Spleen (tissue), 7 donors: ENCODE measurements around the gene CEBPB.

Experiments
- POLR2A ChIP-seq, 3 donors: fragments of 450-650 bp; IDR thresholded peaks; one replicate each; pipeline ENCODE4 v1.5.1; 2017; ENCODE audit warnings: antibody characterized with exemption in 3 of 3, mild to moderate bottlenecking in 1 of 3
- TF ChIP-seq, protein P1 (sequence below), 11 experiments: fragments of 200-600 bp in 7 of 11; fragments of 450-650 bp in 4 of 11; sonication (generic) in 4 of 11; IDR thresholded peaks in 8 of 11; conservative IDR thresholded peaks in 3 of 11; 1 replicate in 7 of 11; 2 replicates in 4 of 11; pipeline versions ENCODE4 v1.4.0 to v1.8.0; 2016 to 2021; ENCODE audit warnings: antibody characterized with exemption in 11 of 11, inconsistent platforms in 4 of 11, mild to moderate bottlenecking in 1 of 11
- donor health status: DM: no; HTN: no; CAD: no; lungs with moderate emphysema.
- donor health status: DM: no; HTN: no; CAD: no.
- donor health status: DM: no; HTN: no; CAD: no.

GRCh38 chr20:50215926-50216325, 25.3 kb downstream of the CEBPB start:
- TF ChIP-seq, protein P1, sequence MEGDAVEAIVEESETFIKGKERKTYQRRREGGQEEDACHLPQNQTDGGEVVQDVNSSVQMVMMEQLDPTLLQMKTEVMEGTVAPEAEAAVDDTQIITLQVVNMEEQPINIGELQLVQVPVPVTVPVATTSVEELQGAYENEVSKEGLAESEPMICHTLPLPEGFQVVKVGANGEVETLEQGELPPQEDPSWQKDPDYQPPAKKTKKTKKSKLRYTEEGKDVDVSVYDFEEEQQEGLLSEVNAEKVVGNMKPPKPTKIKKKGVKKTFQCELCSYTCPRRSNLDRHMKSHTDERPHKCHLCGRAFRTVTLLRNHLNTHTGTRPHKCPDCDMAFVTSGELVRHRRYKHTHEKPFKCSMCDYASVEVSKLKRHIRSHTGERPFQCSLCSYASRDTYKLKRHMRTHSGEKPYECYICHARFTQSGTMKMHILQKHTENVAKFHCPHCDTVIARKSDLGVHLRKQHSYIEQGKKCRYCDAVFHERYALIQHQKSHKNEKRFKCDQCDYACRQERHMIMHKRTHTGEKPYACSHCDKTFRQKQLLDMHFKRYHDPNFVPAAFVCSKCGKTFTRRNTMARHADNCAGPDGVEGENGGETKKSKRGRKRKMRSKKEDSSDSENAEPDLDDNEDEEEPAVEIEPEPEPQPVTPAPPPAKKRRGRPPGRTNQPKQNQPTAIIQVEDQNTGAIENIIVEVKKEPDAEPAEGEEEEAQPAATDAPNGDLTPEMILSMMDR (IDR thresholded peaks at IDR 0.05 in 8 of 11, conservative IDR thresholded peaks at IDR 0.05 in 3 of 11), result no peak
- no peak for TF ChIP-seq POLR2A (IDR thresholded peaks at IDR 0.05)
